HEK293 (cell line): Measurements from ENCODE around the gene TRPV2.

Source experiments
- BCL6B ChIP-seq: fragments of 450-650 bp; formaldehyde crosslinking; IDR thresholded peaks from 2 replicates; pipeline ENCODE4 v1.5.1; 2017; ENCODE audit warnings: missing biosample characterization, missing genetic modification characterization
- GLIS2 ChIP-seq: fragments of 450-650 bp; formaldehyde crosslinking; IDR thresholded peaks from 2 replicates; pipeline ENCODE4 v1.5.1; 2016; ENCODE audit warnings: missing biosample characterization, missing genetic modification characterization
- KLF1 ChIP-seq: fragments of 450-650 bp; formaldehyde crosslinking; IDR thresholded peaks from 2 replicates; pipeline ENCODE4 v1.5.1; 2016; ENCODE audit warnings: missing biosample characterization, missing genetic modification characterization
- KLF10 ChIP-seq: fragments of 450-650 bp; IDR thresholded peaks from 2 replicates; pipeline ENCODE4 v1.5.1; 2018; ENCODE audit warnings: missing biosample characterization, mild to moderate bottlenecking, missing genetic modification characterization
- PRDM1 ChIP-seq: fragments of 450-650 bp; formaldehyde crosslinking; IDR thresholded peaks from 2 replicates; pipeline ENCODE4; 2016; ENCODE audit warnings: missing biosample characterization, missing genetic modification characterization
- PRDM4 ChIP-seq: fragments of 450-650 bp; formaldehyde crosslinking; IDR thresholded peaks from 2 replicates; pipeline ENCODE4 v1.5.1; 2017; ENCODE audit warnings: missing biosample characterization, missing genetic modification characterization
- REST ChIP-seq: fragments of 450-650 bp; formaldehyde crosslinking; IDR thresholded peaks from 2 replicates; pipeline ENCODE4 v1.5.1; 2016; ENCODE audit warnings: missing biosample characterization, missing genetic modification characterization
- SP7 ChIP-seq: fragments of 450-650 bp; formaldehyde crosslinking; IDR thresholded peaks from 2 replicates; pipeline ENCODE4 v1.5.1; 2016; ENCODE audit warnings: missing biosample characterization, missing genetic modification characterization
- ZNF112 ChIP-seq: fragments of 450-650 bp; formaldehyde crosslinking; IDR thresholded peaks from 2 replicates; pipeline ENCODE4 v1.5.0; 2017; ENCODE audit warnings: missing biosample characterization, missing genetic modification characterization
- ZNF121 ChIP-seq: fragments of 450-650 bp; formaldehyde crosslinking; IDR thresholded peaks from 2 replicates; pipeline ENCODE4 v1.5.1; 2016; ENCODE audit warnings: missing biosample characterization, missing genetic modification characterization
- ZNF157 ChIP-seq: fragments of 450-650 bp; formaldehyde crosslinking; IDR thresholded peaks from 2 replicates; pipeline ENCODE4 v1.5.1; 2016; ENCODE audit warnings: missing biosample characterization, missing genetic modification characterization
- ZNF24 ChIP-seq: fragments of 450-650 bp; formaldehyde crosslinking; IDR thresholded peaks from 2 replicates; pipeline ENCODE4 v1.5.1; 2016; ENCODE audit warnings: missing biosample characterization, missing genetic modification characterization
- ZNF37A ChIP-seq: fragments of 450-650 bp; IDR thresholded peaks from 2 replicates; pipeline ENCODE4 v1.5.1; 2018; ENCODE audit warnings: missing biosample characterization, missing genetic modification characterization
- ZNF488 ChIP-seq: fragments of 450-650 bp; formaldehyde crosslinking; IDR thresholded peaks from 2 replicates; pipeline ENCODE4 v1.5.1; 2016; ENCODE audit warnings: missing biosample characterization, missing genetic modification characterization
- ZNF514 ChIP-seq: fragments of 450-650 bp; formaldehyde crosslinking; IDR thresholded peaks from 2 replicates; pipeline ENCODE4 v1.5.1; 2016; ENCODE audit warnings: missing biosample characterization, missing genetic modification characterization
- ZNF701 ChIP-seq: fragments of 450-650 bp; formaldehyde crosslinking; IDR thresholded peaks from 2 replicates; pipeline ENCODE4 v1.5.1; 2016; ENCODE audit warnings: missing biosample characterization, missing genetic modification characterization
- ZSCAN30 ChIP-seq: fragments of 450-650 bp; IDR thresholded peaks from 2 replicates; pipeline ENCODE4 v1.5.1; 2018; ENCODE audit warnings: missing biosample characterization, mild to moderate bottlenecking, missing genetic modification characterization, moderate library complexity
- TF ChIP-seq, protein P1 (sequence below): fragments of 450-650 bp; formaldehyde crosslinking; IDR thresholded peaks from 2 replicates; pipeline ENCODE4 v1.5.1; 2017; ENCODE audit warnings: missing biosample characterization, missing genetic modification characterization
- TF ChIP-seq, protein P2 (sequence below): fragments of 450-650 bp; formaldehyde crosslinking; conservative IDR thresholded peaks from 2 replicates; pipeline ENCODE4 v1.5.1; 2016; ENCODE audit warnings: low read depth, missing biosample characterization, missing genetic modification characterization
- TF ChIP-seq, protein P3 (sequence below): fragments of 450-650 bp; formaldehyde crosslinking; IDR thresholded peaks from 2 replicates; pipeline ENCODE4 v1.5.1; 2016; ENCODE audit warnings: missing biosample characterization, missing genetic modification characterization

Gene TRPV2

DNA sequence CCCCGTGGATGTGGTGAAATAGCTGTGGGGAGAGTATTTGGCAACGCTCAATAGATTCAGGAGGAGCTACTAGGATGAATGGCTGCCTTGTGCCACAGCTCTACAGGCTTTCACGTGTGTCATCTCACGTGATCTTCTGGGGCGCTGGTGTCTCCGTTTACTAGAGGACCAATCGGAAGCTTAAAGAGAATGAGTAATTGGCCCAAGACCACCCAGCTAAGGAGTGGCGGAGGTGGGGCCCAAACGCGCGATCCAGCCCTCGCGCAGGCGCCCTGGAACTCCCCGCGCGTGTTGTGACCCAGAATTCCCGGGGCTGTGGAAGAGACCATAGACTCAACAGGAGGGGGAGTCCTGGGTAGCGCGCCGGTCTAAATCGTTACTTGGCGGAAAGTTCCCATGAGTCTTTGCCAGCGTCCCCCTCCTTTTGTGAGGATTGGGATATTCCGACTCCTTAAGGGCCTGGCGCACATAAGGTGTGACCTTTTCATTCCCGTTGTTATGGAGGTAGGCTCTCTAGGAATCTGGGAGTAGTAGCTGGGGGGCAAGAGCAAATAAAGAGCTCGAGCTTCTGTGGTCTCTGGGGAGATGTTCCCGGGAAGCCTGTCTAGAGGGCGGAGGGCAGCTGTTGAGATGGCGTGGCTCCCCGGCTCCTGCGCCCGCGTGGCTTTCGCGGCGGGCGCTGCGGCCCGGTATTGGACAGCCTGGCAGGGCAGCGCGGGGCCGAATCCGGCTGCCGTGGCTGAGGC lies 23.4 kb downstream of the TRPV2 start (continued):
- TF ChIP-seq, protein P1, sequence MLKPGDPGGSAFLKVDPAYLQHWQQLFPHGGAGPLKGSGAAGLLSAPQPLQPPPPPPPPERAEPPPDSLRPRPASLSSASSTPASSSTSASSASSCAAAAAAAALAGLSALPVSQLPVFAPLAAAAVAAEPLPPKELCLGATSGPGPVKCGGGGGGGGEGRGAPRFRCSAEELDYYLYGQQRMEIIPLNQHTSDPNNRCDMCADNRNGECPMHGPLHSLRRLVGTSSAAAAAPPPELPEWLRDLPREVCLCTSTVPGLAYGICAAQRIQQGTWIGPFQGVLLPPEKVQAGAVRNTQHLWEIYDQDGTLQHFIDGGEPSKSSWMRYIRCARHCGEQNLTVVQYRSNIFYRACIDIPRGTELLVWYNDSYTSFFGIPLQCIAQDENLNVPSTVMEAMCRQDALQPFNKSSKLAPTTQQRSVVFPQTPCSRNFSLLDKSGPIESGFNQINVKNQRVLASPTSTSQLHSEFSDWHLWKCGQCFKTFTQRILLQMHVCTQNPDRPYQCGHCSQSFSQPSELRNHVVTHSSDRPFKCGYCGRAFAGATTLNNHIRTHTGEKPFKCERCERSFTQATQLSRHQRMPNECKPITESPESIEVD (tag by site-specific recombination), result no peak
- no peak; the same call in 1 of the 2 replicates for TF ChIP-seq KLF1 (tag by site-specific recombination)
- no peak for TF ChIP-seq ZNF37A
- TF ChIP-seq, protein P2, sequence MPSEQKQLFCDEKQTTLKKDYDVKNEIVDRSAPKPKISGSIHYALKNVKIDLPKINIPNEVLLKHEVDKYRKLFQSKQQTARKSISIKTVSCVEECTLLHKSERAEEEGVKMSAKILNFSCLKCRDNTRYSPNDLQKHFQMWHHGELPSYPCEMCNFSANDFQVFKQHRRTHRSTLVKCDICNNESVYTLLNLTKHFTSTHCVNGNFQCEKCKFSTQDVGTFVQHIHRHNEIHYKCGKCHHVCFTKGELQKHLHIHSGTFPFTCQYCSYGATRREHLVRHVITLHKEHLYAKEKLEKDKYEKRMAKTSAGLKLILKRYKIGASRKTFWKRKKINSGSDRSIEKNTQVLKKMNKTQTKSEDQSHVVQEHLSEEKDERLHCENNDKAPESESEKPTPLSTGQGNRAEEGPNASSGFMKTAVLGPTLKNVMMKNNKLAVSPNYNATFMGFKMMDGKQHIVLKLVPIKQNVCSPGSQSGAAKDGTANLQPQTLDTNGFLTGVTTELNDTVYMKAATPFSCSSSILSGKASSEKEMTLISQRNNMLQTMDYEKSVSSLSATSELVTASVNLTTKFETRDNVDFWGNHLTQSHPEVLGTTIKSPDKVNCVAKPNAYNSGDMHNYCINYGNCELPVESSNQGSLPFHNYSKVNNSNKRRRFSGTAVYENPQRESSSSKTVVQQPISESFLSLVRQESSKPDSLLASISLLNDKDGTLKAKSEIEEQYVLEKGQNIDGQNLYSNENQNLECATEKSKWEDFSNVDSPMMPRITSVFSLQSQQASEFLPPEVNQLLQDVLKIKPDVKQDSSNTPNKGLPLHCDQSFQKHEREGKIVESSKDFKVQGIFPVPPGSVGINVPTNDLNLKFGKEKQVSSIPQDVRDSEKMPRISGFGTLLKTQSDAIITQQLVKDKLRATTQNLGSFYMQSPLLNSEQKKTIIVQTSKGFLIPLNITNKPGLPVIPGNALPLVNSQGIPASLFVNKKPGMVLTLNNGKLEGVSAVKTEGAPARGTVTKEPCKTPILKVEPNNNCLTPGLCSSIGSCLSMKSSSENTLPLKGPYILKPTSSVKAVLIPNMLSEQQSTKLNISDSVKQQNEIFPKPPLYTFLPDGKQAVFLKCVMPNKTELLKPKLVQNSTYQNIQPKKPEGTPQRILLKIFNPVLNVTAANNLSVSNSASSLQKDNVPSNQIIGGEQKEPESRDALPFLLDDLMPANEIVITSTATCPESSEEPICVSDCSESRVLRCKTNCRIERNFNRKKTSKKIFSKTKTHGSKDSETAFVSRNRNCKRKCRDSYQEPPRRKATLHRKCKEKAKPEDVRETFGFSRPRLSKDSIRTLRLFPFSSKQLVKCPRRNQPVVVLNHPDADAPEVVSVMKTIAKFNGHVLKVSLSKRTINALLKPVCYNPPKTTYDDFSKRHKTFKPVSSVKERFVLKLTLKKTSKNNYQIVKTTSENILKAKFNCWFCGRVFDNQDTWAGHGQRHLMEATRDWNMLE (tag by site-specific recombination), result peak; percentile 35
- TF ChIP-seq ZNF701 (tag by site-specific recombination), result no peak
- TF ChIP-seq ZSCAN30 (tag by site-specific recombination), result peak; percentile 79
- peak; percentile 63 for TF ChIP-seq GLIS2 (tag by site-specific recombination)
- peak; percentile 82 for TF ChIP-seq SP7 (tag by site-specific recombination)
- peak; percentile 98 for TF ChIP-seq BCL6B (tag by site-specific recombination)
- TF ChIP-seq, protein P3, sequence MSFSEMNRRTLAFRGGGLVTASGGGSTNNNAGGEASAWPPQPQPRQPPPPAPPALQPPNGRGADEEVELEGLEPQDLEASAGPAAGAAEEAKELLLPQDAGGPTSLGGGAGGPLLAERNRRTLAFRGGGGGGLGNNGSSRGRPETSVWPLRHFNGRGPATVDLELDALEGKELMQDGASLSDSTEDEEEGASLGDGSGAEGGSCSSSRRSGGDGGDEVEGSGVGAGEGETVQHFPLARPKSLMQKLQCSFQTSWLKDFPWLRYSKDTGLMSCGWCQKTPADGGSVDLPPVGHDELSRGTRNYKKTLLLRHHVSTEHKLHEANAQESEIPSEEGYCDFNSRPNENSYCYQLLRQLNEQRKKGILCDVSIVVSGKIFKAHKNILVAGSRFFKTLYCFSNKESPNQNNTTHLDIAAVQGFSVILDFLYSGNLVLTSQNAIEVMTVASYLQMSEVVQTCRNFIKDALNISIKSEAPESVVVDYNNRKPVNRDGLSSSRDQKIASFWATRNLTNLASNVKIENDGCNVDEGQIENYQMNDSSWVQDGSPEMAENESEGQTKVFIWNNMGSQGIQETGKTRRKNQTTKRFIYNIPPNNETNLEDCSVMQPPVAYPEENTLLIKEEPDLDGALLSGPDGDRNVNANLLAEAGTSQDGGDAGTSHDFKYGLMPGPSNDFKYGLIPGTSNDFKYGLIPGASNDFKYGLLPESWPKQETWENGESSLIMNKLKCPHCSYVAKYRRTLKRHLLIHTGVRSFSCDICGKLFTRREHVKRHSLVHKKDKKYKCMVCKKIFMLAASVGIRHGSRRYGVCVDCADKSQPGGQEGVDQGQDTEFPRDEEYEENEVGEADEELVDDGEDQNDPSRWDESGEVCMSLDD (tag by site-specific recombination), result no peak
- no peak for TF ChIP-seq ZNF112 (tag by site-specific recombination)
- TF ChIP-seq KLF10 (tag by site-specific recombination), result peak; percentile 85
- TF ChIP-seq ZNF24, result 0 out of 2 replicates have a peak, but pooled peaks have one; percentile 42
- TF ChIP-seq REST (tag by site-specific recombination), result peak; percentile 42; the same call in 1 of the 2 replicates
- TF ChIP-seq PRDM1 (tag by site-specific recombination), result 0 out of 2 replicates have a peak, but pooled peaks have one; percentile 2
- TF ChIP-seq ZNF488 (tag by site-specific recombination), result no peak
- TF ChIP-seq ZNF157 (tag by site-specific recombination), result no peak
- no peak for TF ChIP-seq ZNF121 (tag by site-specific recombination)
- no peak for TF ChIP-seq ZNF514 (tag by site-specific recombination)
- peak; percentile 35; the same call in 1 of the 2 replicates for TF ChIP-seq PRDM4 (tag by site-specific recombination)
